K562 (cell line): ENCODE data around the gene WDR64. TPM values are rescaled to one million over a fixed set of nuclear protein-coding genes. Genes with fewer than 3 reads are reported as not detected.

Experiments used
- CBX3 ChIP-seq, 2 experiments: IDR thresholded peaks; 1 replicate in 1 of 2; 2 replicates in 1 of 2; pipeline ENCODE4 v1.6.1; 2012; ENCODE audit warnings: inconsistent platforms in 2 of 2, low read length in 2 of 2, borderline replicate concordance in 1 of 2, control low read depth in 1 of 2
- KAT8 ChIP-seq: fragments of 450-650 bp; IDR thresholded peaks from 2 replicates; pipeline ENCODE4 v1.6.1; 2016; ENCODE audit warnings: low read depth, mild to moderate bottlenecking
- MAFF ChIP-seq: IDR thresholded peaks from 2 replicates; pipeline ENCODE4 v1.6.1; 2012; ENCODE audit warnings: low read length, improper control_type of control experiment
- MAFG ChIP-seq: fragments of 450-650 bp; conservative IDR thresholded peaks from 2 replicates; pipeline ENCODE4 v1.6.1; 2016; ENCODE audit warnings: missing genetic modification characterization, missing compliant biosample characterization
- MYNN ChIP-seq, 2 experiments: sonication (generic); formaldehyde crosslinking in 1 of 2; IDR thresholded peaks; 2 replicates each; pipeline versions ENCODE4 v1.5.0 to v1.6.1; 2016 to 2020; ENCODE audit warnings: antibody characterized with exemption in 1 of 2, missing genetic modification reagents in 1 of 2
- NFATC3 ChIP-seq: fragments of 450-650 bp; IDR thresholded peaks from 2 replicates; pipeline ENCODE4 v1.6.1; 2017; ENCODE audit warnings: mild to moderate bottlenecking
- NR3C1 ChIP-seq: sonication (generic); formaldehyde crosslinking; IDR thresholded peaks from 2 replicates; pipeline ENCODE4 v1.8.1; 2022; ENCODE audit warnings: missing genetic modification reagents
- PHF8 ChIP-seq: fragments of 200-600 bp; sonication (generic); IDR thresholded peaks from 2 replicates; pipeline ENCODE4 v1.6.1; 2012; ENCODE audit warnings: mixed run types, mild to moderate bottlenecking, inconsistent platforms, low read length, moderate library complexity, borderline replicate concordance
- SAFB ChIP-seq: fragments of 200-400 bp; formaldehyde crosslinking; IDR thresholded peaks from 2 replicates; pipeline ENCODE4 v1.6.1; 2017; ENCODE audit warnings: low read depth, low read length, borderline replicate concordance
- SMARCA4 ChIP-seq: fragments of 450-650 bp; IDR thresholded peaks from 2 replicates; pipeline ENCODE4 v1.6.1; 2016
- SPI1 ChIP-seq: IDR thresholded peaks from 2 replicates; pipeline ENCODE4 v1.6.1; 2011; ENCODE audit warnings: low read depth, low read length, control low read depth, borderline replicate concordance
- STAG1 ChIP-seq: sonication (generic); formaldehyde crosslinking; IDR thresholded peaks from 2 replicates; pipeline ENCODE4 v1.5.0; 2020; ENCODE audit warnings: missing genetic modification reagents, borderline replicate concordance
- STAT5B ChIP-seq: fragments of 250-450 bp; sonication (Bioruptor Pico); IDR thresholded peaks from 2 replicates; pipeline ENCODE4 v1.8.0; 2021; ENCODE audit warnings: mild to moderate bottlenecking, inconsistent platforms
- polyA plus RNA-seq, 8 experiments: library from polyadenylated mRNA; depleted of rRNA in 4 of 8; stranded (reverse) in 5 of 8; unstranded in 3 of 8; fragments of >200 nt; fragmentation: Nextera tagmentation in 2 of 8; fragmentation: Illumina TruSeq in 1 of 8; extraction: Ambion mirVana in 2 of 8; extraction: Trizol in 1 of 8; gene quantifications; 2 replicates each; pipeline versions ENCODE4 v1.2.1 to v1.2.3, GENCODE V29; 2011 to 2014; ENCODE audit warnings: inconsistent platforms in 1 of 8, missing spikeins in 1 of 8
- total RNA-seq, 7 experiments: library from RNA; depleted of rRNA in 6 of 7; stranded (reverse); fragments of >200 nt in 6 of 7; fragmentation: Illumina TruSeq in 2 of 7; extraction: Trizol in 2 of 7; gene quantifications; 2 replicates each; pipeline versions ENCODE4 v1.2.1 to v1.2.3, GENCODE V29; 2011 to 2021; ENCODE audit warnings: low replicate concordance in 1 of 7
- TF ChIP-seq, protein P1 (sequence below): fragments of 450-650 bp; conservative IDR thresholded peaks from 2 replicates; pipeline ENCODE4 v1.6.1; 2016; ENCODE audit warnings: missing genetic modification characterization, low read depth, mild to moderate bottlenecking, missing compliant biosample characterization, moderate library complexity
- TF ChIP-seq, protein P2 (sequence below), 2 experiments: IDR thresholded peaks in 1 of 2; conservative IDR thresholded peaks in 1 of 2; 2 replicates each; pipeline ENCODE4 v1.6.1; 2016; ENCODE audit warnings: low read depth in 2 of 2, mild to moderate bottlenecking in 1 of 2, missing compliant biosample characterization in 1 of 2, missing genetic modification characterization in 1 of 2, moderate library complexity in 1 of 2
- TF ChIP-seq, protein P3 (sequence below): sonication (generic); formaldehyde crosslinking; IDR thresholded peaks from 2 replicates; pipeline ENCODE4 v1.8.1; 2023; ENCODE audit warnings: mild to moderate bottlenecking, missing genetic modification reagents
- TF ChIP-seq, protein P4 (sequence below): fragments of 250-450 bp; sonication (Bioruptor Pico); IDR thresholded peaks from 2 replicates; pipeline ENCODE4 v1.8.0; 2022; ENCODE audit warnings: moderate library complexity, mild to moderate bottlenecking, inconsistent platforms
- TF ChIP-seq, protein P5 (sequence below): fragments of 450-650 bp; IDR thresholded peaks from 2 replicates; pipeline ENCODE4 v1.6.1; 2016

The WDR64 gene
- total and polyA plus RNA-seq, 9 of the 15 experiments (the other 6 are each of a cell fraction or from before 2014, with no cell fraction given) = 0.06 to 0.29 (median 0.19) TPM; not detected in 5

DNA sequence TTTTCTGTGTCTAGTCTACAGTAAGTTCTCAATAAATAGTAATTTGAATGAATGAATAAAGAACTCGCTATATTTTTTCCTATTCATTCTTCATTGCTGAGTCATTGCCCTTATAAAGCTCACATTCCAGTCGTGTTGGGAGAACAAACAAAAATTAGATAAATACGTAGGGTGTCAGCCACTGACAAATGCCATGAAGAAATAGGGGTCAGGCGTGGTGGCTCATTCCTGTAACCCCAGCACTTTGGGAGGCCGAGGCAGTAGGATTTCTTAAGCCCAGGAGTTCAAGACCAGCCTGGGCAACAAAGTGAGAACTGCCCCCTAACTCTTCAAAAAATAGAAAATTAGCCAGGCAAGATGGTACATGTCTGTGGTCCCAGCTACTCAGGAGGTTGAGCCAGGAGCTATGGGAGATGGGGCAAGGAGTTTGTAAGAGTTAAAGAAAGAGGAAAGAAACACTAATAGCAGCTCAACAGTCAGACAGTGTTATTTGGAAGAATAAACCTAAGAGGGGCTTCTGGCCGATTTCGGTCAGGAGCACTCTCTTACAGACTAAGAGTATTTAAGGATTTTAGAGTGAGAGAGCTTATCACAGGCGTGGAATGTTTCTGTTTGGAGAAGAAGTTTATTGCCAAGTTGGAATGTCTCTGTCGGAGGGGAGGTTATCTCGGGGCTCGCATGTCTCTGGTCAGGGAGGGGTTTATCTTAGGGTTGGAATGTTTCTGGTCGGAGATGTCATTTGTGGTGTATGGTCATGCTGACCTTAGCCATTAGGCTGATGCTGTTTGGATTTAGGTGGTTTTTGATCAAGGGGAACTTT, 10.1 kb upstream of the WDR64 start (continued):
- TF ChIP-seq NR3C1 (CRISPR knock-in tag) = no peak
- no peak for TF ChIP-seq STAT5B
- TF ChIP-seq, protein P1, sequence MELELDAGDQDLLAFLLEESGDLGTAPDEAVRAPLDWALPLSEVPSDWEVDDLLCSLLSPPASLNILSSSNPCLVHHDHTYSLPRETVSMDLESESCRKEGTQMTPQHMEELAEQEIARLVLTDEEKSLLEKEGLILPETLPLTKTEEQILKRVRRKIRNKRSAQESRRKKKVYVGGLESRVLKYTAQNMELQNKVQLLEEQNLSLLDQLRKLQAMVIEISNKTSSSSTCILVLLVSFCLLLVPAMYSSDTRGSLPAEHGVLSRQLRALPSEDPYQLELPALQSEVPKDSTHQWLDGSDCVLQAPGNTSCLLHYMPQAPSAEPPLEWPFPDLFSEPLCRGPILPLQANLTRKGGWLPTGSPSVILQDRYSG (tag) = no peak
- TF ChIP-seq NFATC3 = no peak
- TF ChIP-seq, protein P2, sequence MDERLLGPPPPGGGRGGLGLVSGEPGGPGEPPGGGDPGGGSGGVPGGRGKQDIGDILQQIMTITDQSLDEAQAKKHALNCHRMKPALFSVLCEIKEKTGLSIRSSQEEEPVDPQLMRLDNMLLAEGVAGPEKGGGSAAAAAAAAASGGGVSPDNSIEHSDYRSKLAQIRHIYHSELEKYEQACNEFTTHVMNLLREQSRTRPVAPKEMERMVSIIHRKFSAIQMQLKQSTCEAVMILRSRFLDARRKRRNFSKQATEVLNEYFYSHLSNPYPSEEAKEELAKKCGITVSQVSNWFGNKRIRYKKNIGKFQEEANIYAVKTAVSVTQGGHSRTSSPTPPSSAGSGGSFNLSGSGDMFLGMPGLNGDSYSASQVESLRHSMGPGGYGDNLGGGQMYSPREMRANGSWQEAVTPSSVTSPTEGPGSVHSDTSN (CRISPR knock-in tag; IDR thresholded peaks at IDR 0.05; ENCODE audit: low read depth) = no peak
- TF ChIP-seq, protein P2 (tag; conservative IDR thresholded peaks at IDR 0.05; ENCODE audit: low read depth) = no peak
- no peak for TF ChIP-seq KAT8
- TF ChIP-seq SMARCA4 = 0 out of 2 replicates have a peak, but pooled peaks have one; percentile 13
- TF ChIP-seq SAFB = no peak
- peak; percentile 69 for TF ChIP-seq MAFG (tag)
- no peak for TF ChIP-seq SPI1
- TF ChIP-seq, protein P3, sequence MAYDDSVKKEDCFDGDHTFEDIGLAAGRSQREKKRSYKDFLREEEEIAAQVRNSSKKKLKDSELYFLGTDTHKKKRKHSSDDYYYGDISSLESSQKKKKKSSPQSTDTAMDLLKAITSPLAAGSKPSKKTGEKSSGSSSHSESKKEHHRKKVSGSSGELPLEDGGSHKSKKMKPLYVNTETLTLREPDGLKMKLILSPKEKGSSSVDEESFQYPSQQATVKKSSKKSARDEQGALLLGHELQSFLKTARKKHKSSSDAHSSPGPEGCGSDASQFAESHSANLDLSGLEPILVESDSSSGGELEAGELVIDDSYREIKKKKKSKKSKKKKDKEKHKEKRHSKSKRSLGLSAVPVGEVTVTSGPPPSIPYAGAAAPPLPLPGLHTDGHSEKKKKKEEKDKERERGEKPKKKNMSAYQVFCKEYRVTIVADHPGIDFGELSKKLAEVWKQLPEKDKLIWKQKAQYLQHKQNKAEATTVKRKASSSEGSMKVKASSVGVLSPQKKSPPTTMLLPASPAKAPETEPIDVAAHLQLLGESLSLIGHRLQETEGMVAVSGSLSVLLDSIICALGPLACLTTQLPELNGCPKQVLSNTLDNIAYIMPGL = no peak
- TF ChIP-seq PHF8 = no peak
- no peak for TF ChIP-seq STAG1 (CRISPR knock-in tag)
- TF ChIP-seq, protein P4, sequence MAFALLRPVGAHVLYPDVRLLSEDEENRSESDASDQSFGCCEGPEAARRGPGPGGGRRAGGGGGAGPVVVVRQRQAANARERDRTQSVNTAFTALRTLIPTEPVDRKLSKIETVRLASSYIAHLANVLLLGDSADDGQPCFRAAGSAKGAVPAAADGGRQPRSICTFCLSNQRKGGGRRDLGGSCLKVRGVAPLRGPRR (CRISPR knock-in tag) = no peak
- peak; percentile 45; the same call in 1 of the 2 replicates for TF ChIP-seq MAFF
- TF ChIP-seq CBX3 (IDR thresholded peaks at IDR 0.05; ENCODE audit: borderline replicate concordance in 1 of 2, low read length in 2 of 2) = peak in 1 of 2 experiments; percentile 78; a peak in 1 of 3 replicates
- no peak for TF ChIP-seq MYNN (IDR thresholded peaks at IDR 0.05)
- no peak for TF ChIP-seq MYNN (CRISPR knock-in tag; IDR thresholded peaks at IDR 0.05)
- TF ChIP-seq, protein P5, sequence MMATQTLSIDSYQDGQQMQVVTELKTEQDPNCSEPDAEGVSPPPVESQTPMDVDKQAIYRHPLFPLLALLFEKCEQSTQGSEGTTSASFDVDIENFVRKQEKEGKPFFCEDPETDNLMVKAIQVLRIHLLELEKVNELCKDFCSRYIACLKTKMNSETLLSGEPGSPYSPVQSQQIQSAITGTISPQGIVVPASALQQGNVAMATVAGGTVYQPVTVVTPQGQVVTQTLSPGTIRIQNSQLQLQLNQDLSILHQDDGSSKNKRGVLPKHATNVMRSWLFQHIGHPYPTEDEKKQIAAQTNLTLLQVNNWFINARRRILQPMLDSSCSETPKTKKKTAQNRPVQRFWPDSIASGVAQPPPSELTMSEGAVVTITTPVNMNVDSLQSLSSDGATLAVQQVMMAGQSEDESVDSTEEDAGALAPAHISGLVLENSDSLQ = no peak
